HepG2 (cell line): ENCODE measurements around the gene VKORC1L1. TPM values are rescaled to one million over a fixed set of nuclear protein-coding genes. Genes with fewer than 3 reads are reported as not detected.
A peak's percentile ranks its signal among the peaks of the same experiment; 100 is the strongest.
"Not testable (repeated sequence)": the region's sequence is repeated elsewhere in the genome, so short reads cannot be mapped to it uniquely, and the experiment has no call there.

Experiments used
- ATAC-seq: fragments of 200-7000 bp; cut with Tn5 transposase; 3 replicates; pipeline ENCODE4 v1.9.1; 2020; ENCODE audit warnings: mild to moderate bottlenecking, moderate library complexity
- BruUV-seq: library from RNA; stranded (reverse); fragments of 400-500 nt; replicated peaks from 2 replicates; lab custom pipeline; 2021; lab: Mats Ljungman, UMichigan
- CTCF ChIA-PET: fragments of 300-600 bp; formaldehyde crosslinking; extraction: SDS; loops from one replicate; lab custom pipeline; 2021; ENCODE audit warnings: low total read pairs, inconsistent platforms, low intra/inter-chr PET ratio; lab: Yijun Ruan, JAX
- POLR2A ChIA-PET: fragments of 350-600 bp; sonication (Branson Sonifier 250); formaldehyde crosslinking; loops from one replicate; lab custom pipeline; 2020; ENCODE audit warnings: antibody characterized with exemption, inconsistent platforms; lab: Yijun Ruan, JAX
- DNase-seq: peaks from one replicate; pipeline ENCODE4 v3.0.0-alpha.2; 2015; ENCODE audit warnings: low spot score
- FAIRE-seq: peaks from 3 replicates; lab custom pipeline; 2011; peaks lifted over from hg19 to GRCh38; lab: Jason Lieb, UNC
- H2AFZ ChIP-seq: one replicate; pipeline ENCODE4 v1.6.1; 2011; ENCODE audit warnings: low read length, inconsistent platforms
- H3K27ac ChIP-seq: fragments of 300-600 bp; 3 replicates; pipeline ENCODE4 v1.8.0; 2011; ENCODE audit warnings: mixed run types, mild to moderate bottlenecking, mixed read lengths, low read length, inconsistent platforms; ENCODE audit not compliant: insufficient read depth; ENCODE audit errors: extremely low read length
- H3K27me3 ChIP-seq, 2 experiments: fragments of 200-600 bp in 1 of 2; 2 replicates in 1 of 2; 3 replicates in 1 of 2; pipeline versions ENCODE4 v1.6.0 to v1.8.0; 2011; ENCODE audit warnings: low read length in 2 of 2, mild to moderate bottlenecking in 2 of 2, moderate library complexity in 2 of 2, inconsistent platforms in 1 of 2; ENCODE audit not compliant: insufficient read depth in 2 of 2, control insufficient read depth in 1 of 2
- H3K36me3 ChIP-seq, 2 experiments: fragments of 200-600 bp in 1 of 2; replicated peaks in 1 of 2; 2 replicates in 1 of 2; 3 replicates in 1 of 2; pipeline versions ENCODE4 v1.5.1 to v1.8.0; 2011; ENCODE audit warnings: low read length in 2 of 2, inconsistent platforms in 1 of 2; ENCODE audit not compliant: insufficient read depth in 2 of 2, control insufficient read depth in 1 of 2
- H3K4me1 ChIP-seq: 2 replicates; pipeline ENCODE4 v1.5.1; 2012; ENCODE audit warnings: low read length, inconsistent platforms; ENCODE audit not compliant: insufficient read depth
- H3K4me2 ChIP-seq: 2 replicates; pipeline ENCODE4 v1.6.0; 2011; ENCODE audit warnings: low read depth, low read length, inconsistent platforms
- H3K4me3 ChIP-seq, 3 experiments: fragments of 200-600 bp in 1 of 3; sonication (generic), shearing (Covaris generic) in 1 of 3; replicated peaks in 1 of 3; 2 replicates each; pipeline ENCODE4 v1.5.1; 2011 to 2016; ENCODE audit warnings: low read length in 3 of 3, inconsistent platforms in 2 of 3, low read depth in 2 of 3, mild to moderate bottlenecking in 2 of 3, control low read depth in 1 of 3, mixed read lengths in 1 of 3; ENCODE audit not compliant: insufficient read depth in 1 of 3
- H3K79me2 ChIP-seq: one replicate; pipeline ENCODE4 v1.6.1; 2011; ENCODE audit warnings: low read length, inconsistent platforms; ENCODE audit not compliant: insufficient read depth
- H3K9ac ChIP-seq: 2 replicates; pipeline ENCODE4 v1.6.0; 2011; ENCODE audit warnings: mild to moderate bottlenecking, low read depth, low read length, inconsistent platforms; ENCODE audit not compliant: insufficient read depth
- H3K9me3 ChIP-seq: 2 replicates; pipeline ENCODE4 v1.5.1; 2012; ENCODE audit warnings: mild to moderate bottlenecking, low read length
- H4K20me1 ChIP-seq: 2 replicates; pipeline ENCODE4 v1.6.0; 2011; ENCODE audit warnings: inconsistent platforms, mild to moderate bottlenecking, low read length, moderate library complexity; ENCODE audit not compliant: insufficient read depth
- EP300 ChIP-seq, 3 experiments: sonication (generic) in 1 of 3; formaldehyde crosslinking in 1 of 3; IDR thresholded peaks; 2 replicates each; pipeline versions ENCODE4 v1.5.1 to v1.6.1; 2011 to 2020; ENCODE audit warnings: low read depth in 2 of 3, low read length in 2 of 3, borderline replicate concordance in 1 of 3, improper control_type of control experiment in 1 of 3, mild to moderate bottlenecking in 1 of 3, missing genetic modification reagents in 1 of 3, moderate library complexity in 1 of 3
- MXI1 ChIP-seq: IDR thresholded peaks from 3 replicates; pipeline ENCODE4 v1.6.1; 2012; ENCODE audit warnings: low read depth, low read length, inconsistent platforms, borderline replicate concordance
- RARA ChIP-seq: IDR thresholded peaks from 2 replicates; pipeline ENCODE4 v1.6.1; 2016; ENCODE audit warnings: missing genetic modification reagents, missing compliant biosample characterization
- SOX13 ChIP-seq, 3 experiments: fragments of 450-650 bp in 1 of 3; sonication (generic) in 1 of 3; formaldehyde crosslinking in 1 of 3; IDR thresholded peaks in 2 of 3; conservative IDR thresholded peaks in 1 of 3; 2 replicates each; pipeline versions ENCODE4 v1.5.0 to v1.6.1; 2016 to 2020; ENCODE audit warnings: antibody characterized with exemption in 1 of 3, mild to moderate bottlenecking in 1 of 3, missing compliant biosample characterization in 1 of 3, missing genetic modification reagents in 1 of 3, moderate library complexity in 1 of 3
- THYN1 ChIP-seq: sonication (generic); formaldehyde crosslinking; IDR thresholded peaks from 2 replicates; pipeline ENCODE4 v1.8.1; 2023; ENCODE audit warnings: low read depth, mild to moderate bottlenecking, moderate library complexity, missing genetic modification reagents, borderline replicate concordance
- ZSCAN29 ChIP-seq: sonication (generic); formaldehyde crosslinking; conservative IDR thresholded peaks from 2 replicates; pipeline ENCODE4 v1.4.0; 2020; ENCODE audit warnings: mild to moderate bottlenecking, missing genetic modification reagents
- WGBS: methylation state at CpG from one replicate; pipeline ENCODE4 v1.1.6; 2017; ENCODE audit warnings: low lambda C conversion rate; 5-methylcytosine and 5-hydroxymethylcytosine counted together
- in situ Hi-C: cut with HindIII; loops from 2 replicates; pipeline ENCODE4 v1.10.0; 2017; ENCODE audit warnings: low pct_unique_long_range_greater_than_20kb; ENCODE audit not compliant: extremely low pct_ligation_motif_present
- intact Hi-C: fragments of 100-400 bp; cut with micrococcal nuclease; formaldehyde crosslinking; loops from one replicate; pipeline ENCODE4 v1.10.0; 2022; ENCODE audit not compliant: unreplicated experiment
- polyA plus RNA-seq, 8 experiments: library from polyadenylated mRNA; depleted of rRNA in 3 of 8; stranded (reverse) in 7 of 8; unstranded in 1 of 8; fragments of >200 nt; fragmentation: Illumina TruSeq in 4 of 8; extraction: Trizol in 4 of 8; gene quantifications; 2 replicates each; pipeline versions ENCODE4 v1.2.1 to v1.2.3, GENCODE V29; 2011 to 2016; ENCODE audit warnings: low read depth in 4 of 8, missing spikeins in 1 of 8, mixed read lengths in 1 of 8; ENCODE audit not compliant: insufficient read depth in 1 of 8
- total RNA-seq, 5 experiments: library from RNA; depleted of rRNA; stranded (reverse); fragments of >200 nt; fragmentation: Illumina TruSeq; extraction: Trizol; gene quantifications; 2 replicates each; pipeline ENCODE4 v1.2.3, GENCODE V29; 2016; ENCODE audit warnings: low read depth in 1 of 5
- TF ChIP-seq, protein P1 (sequence below): IDR thresholded peaks from 2 replicates; pipeline ENCODE4 v1.4.0; 2020; ENCODE audit warnings: mild to moderate bottlenecking, missing genetic modification reagents
- TF ChIP-seq, protein P2 (sequence below): sonication (generic); formaldehyde crosslinking; IDR thresholded peaks from 2 replicates; pipeline ENCODE4 v1.5.0; 2020; ENCODE audit warnings: missing genetic modification reagents
- TF ChIP-seq, protein P3 (sequence below): IDR thresholded peaks from 2 replicates; pipeline ENCODE4 v1.6.1; 2016; ENCODE audit warnings: low read depth

VKORC1L1 gene
- total and polyA plus RNA-seq, 2 of the 13 experiments (the other 11 are each of a cell fraction or from before 2014, with no cell fraction given): 13.9 to 16.5 TPM

DNA sequence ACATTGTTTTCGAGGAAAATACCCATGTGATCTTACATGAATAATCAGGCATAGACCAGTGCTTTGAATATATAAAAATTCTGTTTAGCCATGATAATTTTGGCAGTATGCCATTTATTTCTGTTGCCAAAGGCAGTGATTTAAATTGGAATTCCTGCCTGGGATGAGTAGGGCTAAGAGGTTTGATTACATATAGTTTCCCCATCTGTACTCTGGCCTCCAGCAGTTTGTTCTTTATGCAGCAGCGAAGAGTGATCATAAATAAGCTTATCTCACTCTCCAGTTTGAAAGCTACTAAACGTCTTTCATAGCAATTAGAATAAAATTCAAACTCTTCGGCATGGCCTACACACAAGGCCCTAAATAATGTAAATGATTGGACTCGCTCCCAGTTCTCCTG is 72.9 kb downstream of the VKORC1L1 start:
- H3K27me3 ChIP-seq, H2AFZ ChIP-seq, H4K20me1 ChIP-seq, H3K9me3 ChIP-seq, H3K36me3 ChIP-seq, DNase-seq, POLR2A ChIA-PET, H3K4me1 ChIP-seq, H3K4me3 ChIP-seq, H3K79me2 ChIP-seq, H3K27ac ChIP-seq, BruUV-seq, H3K4me2 ChIP-seq, CTCF ChIA-PET, H3K9ac ChIP-seq, intact Hi-C loops, in situ Hi-C loops: not testable (repeated sequence)
- peak; percentile 77 for ATAC-seq
- WGBS: 92% methylated on average over 1 of the region's 5 CpGs
- FAIRE-seq: peak; percentile 30

DNA sequence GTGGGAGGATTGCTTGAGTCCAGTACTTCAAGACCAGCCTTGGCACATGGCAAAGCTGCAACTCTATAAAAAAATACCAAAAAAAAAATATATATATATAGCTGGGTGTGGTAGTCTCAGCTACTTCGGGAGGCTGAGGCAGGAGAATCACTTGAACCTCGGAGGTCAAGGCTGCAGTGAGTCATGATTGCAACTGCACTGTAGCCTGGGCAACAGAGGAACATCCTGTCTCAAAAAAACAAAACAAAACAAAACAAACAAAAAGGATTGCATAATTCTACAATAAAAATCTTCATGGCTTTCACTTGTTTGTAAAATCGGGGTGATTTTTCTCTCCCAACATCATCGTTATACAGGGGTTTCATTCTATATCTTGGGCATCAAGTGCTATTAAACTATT is 74.0 kb downstream of the VKORC1L1 start:
- Histone ChIP-seq H3K9ac (no peak overlapping the region), H3K9me3 (no peaks in the 10 kb centered on the region), H4K20me1 (no peaks in the 10 kb centered on the region), H3K27me3 (no peaks in the 10 kb centered on the region), H3K4me2 (no peak overlapping the region), H3K36me3 (peaks cover 0 to under 1% of the 10 kb centered on the region in 2 experiments; a peak in 1 of 5 replicates), H3K79me2 (no peaks in the 10 kb centered on the region), H2AFZ (no peak overlapping the region), H3K4me3 (no peak overlapping the region), H3K27ac (peak overlapping the region; percentile 63), H3K4me1 (peaks cover 8% of the 10 kb centered on the region; the same call in 1 of the 2 replicates)
- DNase-seq (peak; percentile 45), FAIRE-seq (no peak), ATAC-seq (no peak; the same call in 2 of the 3 replicates)
- CTCF ChIA-PET: no interaction called here
- intact Hi-C loops: no loop called here
- WGBS: 62% methylated on average over 4 of the region's 4 CpGs
- no TSS peak for BruUV-seq
- POLR2A ChIA-PET: no interaction called here
- in situ Hi-C loops: no loop called here
- no peak for TF ChIP-seq ZSCAN29 (CRISPR knock-in tag)
- TF ChIP-seq SOX13 (IDR thresholded peaks at IDR 0.05): no peak
- TF ChIP-seq SOX13 (CRISPR knock-in tag; conservative IDR thresholded peaks at IDR 0.05 in 1 of 2, IDR thresholded peaks at IDR 0.05 in 1 of 2): peak in 1 of 2 experiments; percentile 17; a peak in 1 of 4 replicates
- TF ChIP-seq EP300 (IDR thresholded peaks at IDR 0.05; ENCODE audit: low read depth in 2 of 2, low read length in 2 of 2): peak; percentile 55 to 64; a peak in 1 of 4 replicates
- no peak for TF ChIP-seq EP300 (CRISPR knock-in tag; IDR thresholded peaks at IDR 0.05; ENCODE audit: borderline replicate concordance)
- TF ChIP-seq RARA (CRISPR knock-in tag): peak; percentile 73
- no peak for TF ChIP-seq THYN1 (CRISPR knock-in tag)
- TF ChIP-seq MXI1: peak; percentile 53; the same call in 1 of the 3 replicates
- TF ChIP-seq, protein P1, sequence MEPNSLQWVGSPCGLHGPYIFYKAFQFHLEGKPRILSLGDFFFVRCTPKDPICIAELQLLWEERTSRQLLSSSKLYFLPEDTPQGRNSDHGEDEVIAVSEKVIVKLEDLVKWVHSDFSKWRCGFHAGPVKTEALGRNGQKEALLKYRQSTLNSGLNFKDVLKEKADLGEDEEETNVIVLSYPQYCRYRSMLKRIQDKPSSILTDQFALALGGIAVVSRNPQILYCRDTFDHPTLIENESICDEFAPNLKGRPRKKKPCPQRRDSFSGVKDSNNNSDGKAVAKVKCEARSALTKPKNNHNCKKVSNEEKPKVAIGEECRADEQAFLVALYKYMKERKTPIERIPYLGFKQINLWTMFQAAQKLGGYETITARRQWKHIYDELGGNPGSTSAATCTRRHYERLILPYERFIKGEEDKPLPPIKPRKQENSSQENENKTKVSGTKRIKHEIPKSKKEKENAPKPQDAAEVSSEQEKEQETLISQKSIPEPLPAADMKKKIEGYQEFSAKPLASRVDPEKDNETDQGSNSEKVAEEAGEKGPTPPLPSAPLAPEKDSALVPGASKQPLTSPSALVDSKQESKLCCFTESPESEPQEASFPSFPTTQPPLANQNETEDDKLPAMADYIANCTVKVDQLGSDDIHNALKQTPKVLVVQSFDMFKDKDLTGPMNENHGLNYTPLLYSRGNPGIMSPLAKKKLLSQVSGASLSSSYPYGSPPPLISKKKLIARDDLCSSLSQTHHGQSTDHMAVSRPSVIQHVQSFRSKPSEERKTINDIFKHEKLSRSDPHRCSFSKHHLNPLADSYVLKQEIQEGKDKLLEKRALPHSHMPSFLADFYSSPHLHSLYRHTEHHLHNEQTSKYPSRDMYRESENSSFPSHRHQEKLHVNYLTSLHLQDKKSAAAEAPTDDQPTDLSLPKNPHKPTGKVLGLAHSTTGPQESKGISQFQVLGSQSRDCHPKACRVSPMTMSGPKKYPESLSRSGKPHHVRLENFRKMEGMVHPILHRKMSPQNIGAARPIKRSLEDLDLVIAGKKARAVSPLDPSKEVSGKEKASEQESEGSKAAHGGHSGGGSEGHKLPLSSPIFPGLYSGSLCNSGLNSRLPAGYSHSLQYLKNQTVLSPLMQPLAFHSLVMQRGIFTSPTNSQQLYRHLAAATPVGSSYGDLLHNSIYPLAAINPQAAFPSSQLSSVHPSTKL (CRISPR knock-in tag): peak; percentile 64
- TF ChIP-seq, protein P2, sequence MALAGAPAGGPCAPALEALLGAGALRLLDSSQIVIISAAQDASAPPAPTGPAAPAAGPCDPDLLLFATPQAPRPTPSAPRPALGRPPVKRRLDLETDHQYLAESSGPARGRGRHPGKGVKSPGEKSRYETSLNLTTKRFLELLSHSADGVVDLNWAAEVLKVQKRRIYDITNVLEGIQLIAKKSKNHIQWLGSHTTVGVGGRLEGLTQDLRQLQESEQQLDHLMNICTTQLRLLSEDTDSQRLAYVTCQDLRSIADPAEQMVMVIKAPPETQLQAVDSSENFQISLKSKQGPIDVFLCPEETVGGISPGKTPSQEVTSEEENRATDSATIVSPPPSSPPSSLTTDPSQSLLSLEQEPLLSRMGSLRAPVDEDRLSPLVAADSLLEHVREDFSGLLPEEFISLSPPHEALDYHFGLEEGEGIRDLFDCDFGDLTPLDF (CRISPR knock-in tag): no peak
- TF ChIP-seq, protein P3, sequence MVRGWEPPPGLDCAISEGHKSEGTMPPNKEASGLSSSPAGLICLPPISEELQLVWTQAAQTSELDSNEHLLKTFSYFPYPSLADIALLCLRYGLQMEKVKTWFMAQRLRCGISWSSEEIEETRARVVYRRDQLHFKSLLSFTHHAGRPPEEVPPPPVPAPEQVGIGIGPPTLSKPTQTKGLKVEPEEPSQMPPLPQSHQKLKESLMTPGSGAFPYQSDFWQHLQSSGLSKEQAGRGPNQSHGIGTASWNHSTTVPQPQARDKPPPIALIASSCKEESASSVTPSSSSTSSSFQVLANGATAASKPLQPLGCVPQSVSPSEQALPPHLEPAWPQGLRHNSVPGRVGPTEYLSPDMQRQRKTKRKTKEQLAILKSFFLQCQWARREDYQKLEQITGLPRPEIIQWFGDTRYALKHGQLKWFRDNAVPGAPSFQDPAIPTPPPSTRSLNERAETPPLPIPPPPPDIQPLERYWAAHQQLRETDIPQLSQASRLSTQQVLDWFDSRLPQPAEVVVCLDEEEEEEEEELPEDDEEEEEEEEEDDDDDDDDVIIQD (CRISPR knock-in tag): no peak
